ENCODE measurements around the gene CCDC68.

The CCDC68 gene

GRCh38 chr18:54906331-54907185, 52.7 kb downstream of the CCDC68 start:
- H3F3A ChIP-seq (ENCODE audit: insufficient read depth, low read length), result no peaks in the 10 kb centered on the region
- no peaks in the 10 kb centered on the region for H3K4me1 ChIP-seq (ENCODE audit: low read length)
- H2AFZ ChIP-seq (ENCODE audit: low read length), result no peak overlapping the region
- TF ChIP-seq, protein P1, sequence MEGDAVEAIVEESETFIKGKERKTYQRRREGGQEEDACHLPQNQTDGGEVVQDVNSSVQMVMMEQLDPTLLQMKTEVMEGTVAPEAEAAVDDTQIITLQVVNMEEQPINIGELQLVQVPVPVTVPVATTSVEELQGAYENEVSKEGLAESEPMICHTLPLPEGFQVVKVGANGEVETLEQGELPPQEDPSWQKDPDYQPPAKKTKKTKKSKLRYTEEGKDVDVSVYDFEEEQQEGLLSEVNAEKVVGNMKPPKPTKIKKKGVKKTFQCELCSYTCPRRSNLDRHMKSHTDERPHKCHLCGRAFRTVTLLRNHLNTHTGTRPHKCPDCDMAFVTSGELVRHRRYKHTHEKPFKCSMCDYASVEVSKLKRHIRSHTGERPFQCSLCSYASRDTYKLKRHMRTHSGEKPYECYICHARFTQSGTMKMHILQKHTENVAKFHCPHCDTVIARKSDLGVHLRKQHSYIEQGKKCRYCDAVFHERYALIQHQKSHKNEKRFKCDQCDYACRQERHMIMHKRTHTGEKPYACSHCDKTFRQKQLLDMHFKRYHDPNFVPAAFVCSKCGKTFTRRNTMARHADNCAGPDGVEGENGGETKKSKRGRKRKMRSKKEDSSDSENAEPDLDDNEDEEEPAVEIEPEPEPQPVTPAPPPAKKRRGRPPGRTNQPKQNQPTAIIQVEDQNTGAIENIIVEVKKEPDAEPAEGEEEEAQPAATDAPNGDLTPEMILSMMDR (IDR thresholded peaks at IDR 0.05; ENCODE audit: low read length), result no peak
- TF ChIP-seq EZH2 (optimal IDR thresholded peaks at IDR 0.05; ENCODE audit: low read depth, low read length) (no peak), EZH2phosphoT487 (IDR thresholded peaks at IDR 0.05; ENCODE audit: low read length) (no peak)
- DNase-seq, result no peak
- no peaks in the 10 kb centered on the region for H4K20me1 ChIP-seq (ENCODE audit: insufficient read depth, low read length)
- H3K9ac ChIP-seq (ENCODE audit: low read length), result no peak overlapping the region
- no peaks in the 10 kb centered on the region for H3K27me3 ChIP-seq (replicated peaks; ENCODE audit: insufficient read depth, low read length)
- no peaks in the 10 kb centered on the region for H3K79me2 ChIP-seq (ENCODE audit: low read length)
- H3K36me3 ChIP-seq (replicated peaks; ENCODE audit: insufficient read depth, low read length), result no peaks in the 10 kb centered on the region
- H3K4me3 ChIP-seq (ENCODE audit: low read length), result no peak overlapping the region
- H3K4me2 ChIP-seq (ENCODE audit: low read depth, low read length), result no peak overlapping the region
- no peaks in the 10 kb centered on the region for H3K9me3 ChIP-seq (replicated peaks; ENCODE audit: insufficient read depth, low read length)
- no peak overlapping the region for H3K27ac ChIP-seq (ENCODE audit: low read length)
- no peaks in the 10 kb centered on the region for H3K9me2 ChIP-seq (replicated peaks; ENCODE audit: insufficient read depth, low read length)

GRCh38 chr18:54905629-54906028, 53.6 kb downstream of the CCDC68 start:
- Histone ChIP-seq H3K36me3 (replicated peaks; ENCODE audit: insufficient read depth, low read length) (no peaks in the 10 kb centered on the region), H3K4me1 (ENCODE audit: low read length) (no peaks in the 10 kb centered on the region), H3K4me2 (ENCODE audit: low read depth, low read length) (no peak overlapping the region), H3K9me2 (replicated peaks; ENCODE audit: insufficient read depth, low read length) (no peaks in the 10 kb centered on the region), H2AFZ (ENCODE audit: low read length) (no peak overlapping the region), H3K4me3 (ENCODE audit: low read length) (no peak overlapping the region), H3K9ac (ENCODE audit: low read length) (no peak overlapping the region), H3K27ac (ENCODE audit: low read length) (no peak overlapping the region), H3K9me3 (replicated peaks; ENCODE audit: insufficient read depth, low read length) (no peaks in the 10 kb centered on the region), H3K79me2 (ENCODE audit: low read length) (no peaks in the 10 kb centered on the region), H3F3A (ENCODE audit: insufficient read depth, low read length) (no peaks in the 10 kb centered on the region), H4K20me1 (ENCODE audit: insufficient read depth, low read length) (no peaks in the 10 kb centered on the region), H3K27me3 (replicated peaks; ENCODE audit: insufficient read depth, low read length) (no peaks in the 10 kb centered on the region)
- DNase-seq, result no peak
- TF ChIP-seq EZH2phosphoT487 (IDR thresholded peaks at IDR 0.05; ENCODE audit: low read length), result no peak

DNA sequence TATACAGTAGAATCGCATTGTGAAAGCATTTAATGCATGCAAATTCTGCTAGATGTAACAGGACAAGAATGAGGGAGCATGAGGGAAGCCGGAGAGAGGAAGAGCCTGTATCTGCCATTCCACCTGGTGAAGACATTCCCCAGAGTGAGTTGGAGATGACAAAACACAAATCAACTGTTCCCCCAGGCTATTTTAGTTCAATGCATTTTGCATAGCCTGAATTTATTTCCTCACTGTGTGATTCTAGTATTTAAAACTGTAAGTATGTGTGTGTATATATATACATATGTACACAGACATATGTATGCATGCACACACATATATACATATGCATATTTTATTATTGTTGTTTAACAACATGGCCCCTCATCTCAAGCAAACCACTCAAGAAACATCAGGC, 54.7 kb downstream of the CCDC68 start:
- Histone ChIP-seq H3K27me3 (replicated peaks; ENCODE audit: insufficient read depth, low read length) (no peaks in the 10 kb centered on the region), H3K27ac (ENCODE audit: low read length) (no peak overlapping the region), H3F3A (ENCODE audit: insufficient read depth, low read length) (no peaks in the 10 kb centered on the region), H2AFZ (ENCODE audit: low read length) (no peak overlapping the region), H3K79me2 (ENCODE audit: low read length) (no peaks in the 10 kb centered on the region), H3K9ac (ENCODE audit: low read length) (no peak overlapping the region), H3K9me3 (replicated peaks; ENCODE audit: insufficient read depth, low read length) (no peaks in the 10 kb centered on the region), H3K4me2 (ENCODE audit: low read depth, low read length) (no peak overlapping the region), H3K36me3 (replicated peaks; ENCODE audit: insufficient read depth, low read length) (no peaks in the 10 kb centered on the region), H3K4me3 (ENCODE audit: low read length) (no peak overlapping the region), H3K4me1 (ENCODE audit: low read length) (no peaks in the 10 kb centered on the region), H3K9me2 (replicated peaks; ENCODE audit: insufficient read depth, low read length) (no peaks in the 10 kb centered on the region), H4K20me1 (ENCODE audit: insufficient read depth, low read length) (no peaks in the 10 kb centered on the region)
- DNase-seq, result no peak
- TF ChIP-seq, protein P1 (IDR thresholded peaks at IDR 0.05; ENCODE audit: low read length), result no peak
- TF ChIP-seq EZH2 (optimal IDR thresholded peaks at IDR 0.05; ENCODE audit: low read depth, low read length) (no peak), EZH2phosphoT487 (IDR thresholded peaks at IDR 0.05; ENCODE audit: low read length) (no peak)

- Histone ChIP-seq H3K36me3 (replicated peaks; ENCODE audit: insufficient read depth, low read length) (no peaks in the 10 kb centered on the region), H3K27ac (ENCODE audit: low read length) (no peak overlapping the region), H3K9me3 (replicated peaks; ENCODE audit: insufficient read depth, low read length) (no peaks in the 10 kb centered on the region), H4K20me1 (ENCODE audit: insufficient read depth, low read length) (no peaks in the 10 kb centered on the region), H3K9me2 (replicated peaks; ENCODE audit: insufficient read depth, low read length) (no peaks in the 10 kb centered on the region), H3K27me3 (replicated peaks; ENCODE audit: insufficient read depth, low read length) (no peaks in the 10 kb centered on the region), H3K9ac (ENCODE audit: low read length) (no peak overlapping the region), H3K79me2 (ENCODE audit: low read length) (no peaks in the 10 kb centered on the region), H3K4me1 (ENCODE audit: low read length) (no peaks in the 10 kb centered on the region), H3K4me2 (ENCODE audit: low read depth, low read length) (no peak overlapping the region), H2AFZ (ENCODE audit: low read length) (no peak overlapping the region), H3F3A (ENCODE audit: insufficient read depth, low read length) (no peaks in the 10 kb centered on the region), H3K4me3 (ENCODE audit: low read length) (no peak overlapping the region)
- TF ChIP-seq EZH2phosphoT487 (IDR thresholded peaks at IDR 0.05; ENCODE audit: low read length) (no peak), EZH2 (optimal IDR thresholded peaks at IDR 0.05; ENCODE audit: low read depth, low read length) (no peak)
- TF ChIP-seq, protein P1 (IDR thresholded peaks at IDR 0.05; ENCODE audit: low read length), result no peak
- no peak for DNase-seq
Observed at GRCh38 chr18:54900290-54900689, 59.0 kb downstream of the CCDC68 start.

Data from MM.1S (cell line).